Trophoblast cell (in vitro differentiated cells and primary cell): ENCODE measurements around the gene PIAS4.

Experiments used
- DNase-seq, 2 donors: peaks; one replicate each; pipeline ENCODE4 v3.0.0-alpha.2; 2016
- H2AFZ ChIP-seq: 2 replicates; pipeline ENCODE4 v1.6.1; 2013; ENCODE audit warnings: low read length, moderate library complexity, mild to moderate bottlenecking; ENCODE audit not compliant: insufficient read depth, poor library complexity
- H2AK5ac ChIP-seq: 2 replicates; pipeline ENCODE4 v1.6.1; 2013; ENCODE audit warnings: mild to moderate bottlenecking, low read length
- H2BK120ac ChIP-seq: 2 replicates; pipeline ENCODE4 v1.6.1; 2013; ENCODE audit warnings: low read length, mild to moderate bottlenecking, moderate library complexity; ENCODE audit not compliant: insufficient read depth, poor library complexity
- H2BK12ac ChIP-seq: 2 replicates; pipeline ENCODE4 v1.6.1; 2013; ENCODE audit warnings: mild to moderate bottlenecking, low read length, moderate library complexity
- H2BK5ac ChIP-seq: 2 replicates; pipeline ENCODE4 v1.6.1; 2013; ENCODE audit warnings: low read length, low read depth, moderate library complexity, mild to moderate bottlenecking; ENCODE audit not compliant: poor library complexity
- H3K14ac ChIP-seq: 2 replicates; pipeline ENCODE4 v1.6.1; 2013; ENCODE audit warnings: mild to moderate bottlenecking, low read length
- H3K18ac ChIP-seq: 2 replicates; pipeline ENCODE4 v1.6.1; 2013; ENCODE audit warnings: mild to moderate bottlenecking, low read length
- H3K23ac ChIP-seq: 2 replicates; pipeline ENCODE4 v1.6.1; 2013; ENCODE audit warnings: low read length
- H3K27ac ChIP-seq: 2 replicates; pipeline ENCODE4 v1.5.1; 2013; ENCODE audit warnings: low read depth, mild to moderate bottlenecking, inconsistent platforms, low read length, moderate library complexity
- H3K27me3 ChIP-seq: 2 replicates; pipeline ENCODE4 v1.6.1; 2013; ENCODE audit warnings: inconsistent platforms, mild to moderate bottlenecking, low read length, moderate library complexity; ENCODE audit not compliant: insufficient read depth
- H3K36me3 ChIP-seq, 2 experiments: 1 replicate in 1 of 2; 2 replicates in 1 of 2; pipeline ENCODE4 v1.6.1; 2013; ENCODE audit warnings: low read length in 2 of 2, mild to moderate bottlenecking in 2 of 2, moderate library complexity in 1 of 2; ENCODE audit not compliant: insufficient read depth in 2 of 2, control insufficient read depth in 1 of 2
- H3K4ac ChIP-seq: 2 replicates; pipeline ENCODE4 v1.6.1; 2013; ENCODE audit warnings: low read depth, mild to moderate bottlenecking, low read length, moderate library complexity
- H3K4me1 ChIP-seq, 2 experiments: 1 replicate in 1 of 2; 2 replicates in 1 of 2; pipeline ENCODE4 v1.6.1; 2013; ENCODE audit warnings: low read length in 2 of 2, mild to moderate bottlenecking in 2 of 2, moderate library complexity in 1 of 2; ENCODE audit not compliant: insufficient read depth in 2 of 2, control insufficient read depth in 1 of 2
- H3K4me2 ChIP-seq: 2 replicates; pipeline ENCODE4 v1.6.1; 2013; ENCODE audit warnings: inconsistent platforms, mild to moderate bottlenecking, low read length, moderate library complexity
- H3K4me3 ChIP-seq: 2 replicates; pipeline ENCODE4 v1.5.1; 2013; ENCODE audit warnings: mild to moderate bottlenecking, low read depth, low read length, inconsistent platforms
- H3K79me1 ChIP-seq: one replicate; pipeline ENCODE4 v1.6.1; 2013; ENCODE audit warnings: low read length
- H3K79me2 ChIP-seq: 2 replicates; pipeline ENCODE4 v1.6.1; 2013; ENCODE audit warnings: low read length, mild to moderate bottlenecking; ENCODE audit not compliant: control insufficient read depth, insufficient read depth, poor library complexity
- H3K9ac ChIP-seq: 2 replicates; pipeline ENCODE4 v1.6.1; 2013; ENCODE audit warnings: mild to moderate bottlenecking, low read length
- H3K9me3 ChIP-seq: 2 replicates; pipeline ENCODE4 v1.6.1; 2013; ENCODE audit warnings: low read depth, mild to moderate bottlenecking, control low read depth, inconsistent platforms, low read length; ENCODE audit not compliant: insufficient read depth
- H4K12ac ChIP-seq: 2 replicates; pipeline ENCODE4 v1.6.1; 2013; ENCODE audit warnings: low read depth, mild to moderate bottlenecking, low read length, moderate library complexity
- H4K8ac ChIP-seq: 2 replicates; pipeline ENCODE4 v1.6.1; 2013; ENCODE audit warnings: low read depth, mild to moderate bottlenecking, low read length, moderate library complexity
- H4K91ac ChIP-seq: one replicate; pipeline ENCODE4 v1.6.1; 2013; ENCODE audit warnings: low read depth, mild to moderate bottlenecking, low read length, moderate library complexity
- WGBS: extraction: QIAGEN DNeasy Blood & Tissue Kit; methylation state at CpG from one replicate; pipeline ENCODE4 v1.1.7; 2013; ENCODE audit warnings: missing lambda C conversion rate; ENCODE audit not compliant: insufficient read length, insufficient coverage; ENCODE audit errors: extremely low coverage; 5-methylcytosine and 5-hydroxymethylcytosine counted together

PIAS4 gene

GRCh38 chr19:4044990-4045465 is 37.5 kb downstream of the PIAS4 start:
- H3K79me1 ChIP-seq, result no peaks in the 10 kb centered on the region
- H2BK5ac ChIP-seq, result no peak overlapping the region
- H3K4ac ChIP-seq, result peak overlapping the region; percentile 53
- H3K9ac ChIP-seq, result no peak overlapping the region
- no peak overlapping the region for H4K12ac ChIP-seq
- H3K4me3 ChIP-seq, result no peak overlapping the region
- H3K4me2 ChIP-seq, result no peak overlapping the region
- H4K8ac ChIP-seq, result no peak overlapping the region
- H3K14ac ChIP-seq, result no peak overlapping the region
- no peak overlapping the region for H2BK120ac ChIP-seq
- WGBS, result no CpG with 5 or more reads among the region's 21 CpGs
- H2BK12ac ChIP-seq, result no peak overlapping the region
- DNase-seq, result no peak
- H3K23ac ChIP-seq, result no peak overlapping the region
- peaks cover 3% of the 10 kb centered on the region for H3K79me2 ChIP-seq
- no peak overlapping the region for H3K18ac ChIP-seq
- H3K9me3 ChIP-seq, result peaks cover 2% of the 10 kb centered on the region
- H3K27ac ChIP-seq, result no peak overlapping the region
- no peak overlapping the region for H2AK5ac ChIP-seq
- peaks cover 0 to 3% of the 10 kb centered on the region in 2 experiments for H3K4me1 ChIP-seq
- no peak overlapping the region for H2AFZ ChIP-seq
- H4K91ac ChIP-seq, result no peak overlapping the region
- no peaks in the 10 kb centered on the region for H3K27me3 ChIP-seq
- H3K36me3 ChIP-seq, result peaks cover 41 to 45% of the 10 kb centered on the region in 2 experiments

GRCh38 chr19:4045597-4046361 is 38.2 kb downstream of the PIAS4 start:
- peaks cover 42 to 50% of the 10 kb centered on the region in 2 experiments for H3K36me3 ChIP-seq
- H2AK5ac ChIP-seq, result no peak overlapping the region
- no peak overlapping the region for H3K4me2 ChIP-seq
- H3K4me1 ChIP-seq, result peaks cover 0 to 3% of the 10 kb centered on the region in 2 experiments
- H3K79me2 ChIP-seq, result peaks cover 3% of the 10 kb centered on the region
- no peak overlapping the region for H4K8ac ChIP-seq
- H2BK120ac ChIP-seq, result no peak overlapping the region
- no CpG with 5 or more reads among the region's 32 CpGs for WGBS
- no peak overlapping the region for H2BK5ac ChIP-seq
- H3K18ac ChIP-seq, result no peak overlapping the region
- DNase-seq, result no peak
- no peak overlapping the region for H2BK12ac ChIP-seq
- no peak overlapping the region for H3K23ac ChIP-seq
- H3K27me3 ChIP-seq, result no peaks in the 10 kb centered on the region
- no peak overlapping the region for H3K9ac ChIP-seq
- peaks cover 2% of the 10 kb centered on the region for H3K9me3 ChIP-seq
- H4K91ac ChIP-seq, result no peak overlapping the region
- H3K14ac ChIP-seq, result no peak overlapping the region
- H2AFZ ChIP-seq, result no peak overlapping the region
- H3K4me3 ChIP-seq, result no peak overlapping the region
- peak overlapping the region; percentile 33 for H3K4ac ChIP-seq
- H3K79me1 ChIP-seq, result no peaks in the 10 kb centered on the region
- no peak overlapping the region for H4K12ac ChIP-seq
- no peak overlapping the region for H3K27ac ChIP-seq

- no peak for DNase-seq
- peaks cover 0 to 3% of the 10 kb centered on the region in 2 experiments for H3K4me1 ChIP-seq
- peaks cover under 1% of the 10 kb centered on the region for H3K79me1 ChIP-seq
- no peak overlapping the region for H2BK120ac ChIP-seq
- no peaks in the 10 kb centered on the region for H3K27me3 ChIP-seq
- no peak overlapping the region for H2AFZ ChIP-seq
- H3K27ac ChIP-seq, result no peak overlapping the region
- H3K18ac ChIP-seq, result no peak overlapping the region
- H3K14ac ChIP-seq, result no peak overlapping the region
- no peak overlapping the region for H3K4ac ChIP-seq
- no peak overlapping the region for H3K9ac ChIP-seq
- no peak overlapping the region for H3K4me2 ChIP-seq
- H4K91ac ChIP-seq, result no peak overlapping the region
- H3K36me3 ChIP-seq, result peaks cover 46 to 52% of the 10 kb centered on the region in 2 experiments
- H2BK5ac ChIP-seq, result no peak overlapping the region
- no peak overlapping the region for H4K8ac ChIP-seq
- H4K12ac ChIP-seq, result no peak overlapping the region
- H3K79me2 ChIP-seq, result peaks cover 4% of the 10 kb centered on the region
- no peak overlapping the region for H3K4me3 ChIP-seq
- peaks cover 2% of the 10 kb centered on the region for H3K9me3 ChIP-seq
- H2BK12ac ChIP-seq, result no peak overlapping the region
- no CpG with 5 or more reads among the region's 7 CpGs for WGBS
- no peak overlapping the region for H2AK5ac ChIP-seq
- H3K23ac ChIP-seq, result no peak overlapping the region
Measured at GRCh38 chr19:4046362-4046691, 38.8 kb downstream of the PIAS4 start.

- Histone ChIP-seq H3K9ac (no peak overlapping the region), H3K18ac (no peak overlapping the region), H2BK120ac (no peak overlapping the region), H3K23ac (no peak overlapping the region), H2BK12ac (no peak overlapping the region), H4K8ac (no peak overlapping the region), H2AK5ac (no peak overlapping the region), H2BK5ac (no peak overlapping the region), H3K4me3 (no peak overlapping the region), H3K4me1 (peaks cover 2 to 4% of the 10 kb centered on the region in 2 experiments), H4K91ac (no peak overlapping the region), H3K36me3 (peaks cover 51 to 57% of the 10 kb centered on the region in 2 experiments), H2AFZ (no peak overlapping the region), H3K4ac (no peak overlapping the region), H3K79me1 (peaks cover 3% of the 10 kb centered on the region), H3K27ac (no peak overlapping the region), H3K9me3 (peaks cover 2% of the 10 kb centered on the region), H3K4me2 (no peak overlapping the region), H4K12ac (no peak overlapping the region), H3K27me3 (no peaks in the 10 kb centered on the region), H3K79me2 (peaks cover 11% of the 10 kb centered on the region), H3K14ac (no peak overlapping the region)
- no CpG with 5 or more reads among the region's 33 CpGs for WGBS
- no peak for DNase-seq
Measured at GRCh38 chr19:4046946-4047683, 39.6 kb downstream of the PIAS4 start.
